Cardiac septum (tissue), 1 donor: ENCODE measurements around the gene CACNA2D4. TPM values are rescaled to one million over a fixed set of nuclear protein-coding genes. Genes with fewer than 3 reads are reported as not detected.

Experiments used
- DNase-seq: peaks from one replicate; pipeline ENCODE4 v3.0.0-alpha.2; 2020; ENCODE audit warnings: low spot score
- intact Hi-C: fragments of 100-400 bp; cut with DNase I; formaldehyde crosslinking; loops from one replicate; pipeline ENCODE4 v1.14.0; 2022
- total RNA-seq: library from RNA; stranded (reverse); fragmentation: NEBNext Ultra II Directional; extraction: Animal tissue kit (Norgen Biotek cat#: 25700); gene quantifications from one replicate; pipeline ENCODE4 v1.2.1, GENCODE V29; 2021
- donor health status: DM: no; HTN: no; CAD: no.

The CACNA2D4 gene
- total RNA-seq, 1 donor from 2014 or later = 0.89 TPM

DNA sequence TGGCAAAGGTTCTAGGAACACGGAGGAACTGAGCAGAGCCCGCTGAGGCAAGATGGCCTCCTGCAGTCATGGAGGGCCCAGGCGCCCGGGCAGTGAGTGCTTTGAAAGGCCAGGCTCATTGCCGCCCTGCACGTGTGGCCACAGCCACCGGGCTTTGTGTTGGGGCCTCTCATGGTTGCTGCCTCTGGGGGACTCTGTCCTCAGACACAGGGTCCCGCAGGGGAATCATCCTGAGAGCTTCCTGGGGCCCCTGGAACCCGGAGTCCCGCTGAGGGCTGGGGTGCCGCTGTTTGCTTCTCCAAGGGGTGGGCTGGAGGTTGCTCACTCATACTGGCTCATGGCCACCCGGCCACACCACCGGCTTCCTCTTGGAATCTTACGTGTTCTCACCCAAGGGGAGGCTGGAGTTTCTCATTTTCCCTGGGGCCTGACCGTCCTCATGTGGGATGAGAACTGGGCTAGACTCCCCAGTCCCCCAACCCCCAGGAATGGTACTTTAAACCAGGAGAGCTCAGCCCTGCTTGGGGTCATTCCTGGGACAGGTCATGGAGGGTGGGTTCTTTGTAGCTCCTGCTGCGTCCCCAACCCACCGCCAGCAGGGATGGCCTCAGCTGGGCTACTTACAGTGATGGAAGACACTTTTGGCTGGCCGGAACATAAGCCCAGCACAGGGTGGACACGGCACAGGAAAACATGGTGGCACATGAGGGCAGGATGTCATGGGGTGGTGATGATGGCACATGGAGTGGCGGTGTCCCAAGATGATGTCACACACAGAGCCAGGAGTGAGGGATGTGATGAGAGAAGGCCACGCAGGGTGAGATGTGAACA, 119.2 kb downstream of the CACNA2D4 start:
- DNase-seq = no peak
- intact Hi-C loops = loop anchor here (5.0 to 10.0 kb wide), 2 partner anchors 238 to 486 kb away; no protein-coding TSS in a partner anchor

DNA sequence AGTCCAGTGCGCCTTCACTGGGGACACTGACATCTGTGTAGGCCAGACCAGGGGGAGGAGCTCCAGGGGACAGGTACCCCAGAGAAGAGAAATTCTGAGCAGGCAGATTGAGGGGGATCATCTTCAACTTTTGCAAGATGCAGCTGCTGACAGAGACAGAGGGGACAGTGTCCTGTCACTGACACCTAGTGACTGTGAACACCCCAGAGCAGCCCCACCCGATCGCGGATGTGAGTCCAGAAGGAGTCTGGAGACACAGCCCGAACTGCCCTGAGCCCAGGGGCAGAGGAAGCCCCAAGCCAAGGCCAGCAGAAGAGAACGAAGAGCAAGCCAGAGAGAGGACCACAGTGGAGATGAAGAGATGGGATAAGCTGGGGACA, 119.8 kb downstream of the CACNA2D4 start:
- no peak for DNase-seq
- intact Hi-C loops = loop anchor here (5.0 to 10.0 kb wide), 2 partner anchors 239 to 486 kb away; no protein-coding TSS in a partner anchor

DNA sequence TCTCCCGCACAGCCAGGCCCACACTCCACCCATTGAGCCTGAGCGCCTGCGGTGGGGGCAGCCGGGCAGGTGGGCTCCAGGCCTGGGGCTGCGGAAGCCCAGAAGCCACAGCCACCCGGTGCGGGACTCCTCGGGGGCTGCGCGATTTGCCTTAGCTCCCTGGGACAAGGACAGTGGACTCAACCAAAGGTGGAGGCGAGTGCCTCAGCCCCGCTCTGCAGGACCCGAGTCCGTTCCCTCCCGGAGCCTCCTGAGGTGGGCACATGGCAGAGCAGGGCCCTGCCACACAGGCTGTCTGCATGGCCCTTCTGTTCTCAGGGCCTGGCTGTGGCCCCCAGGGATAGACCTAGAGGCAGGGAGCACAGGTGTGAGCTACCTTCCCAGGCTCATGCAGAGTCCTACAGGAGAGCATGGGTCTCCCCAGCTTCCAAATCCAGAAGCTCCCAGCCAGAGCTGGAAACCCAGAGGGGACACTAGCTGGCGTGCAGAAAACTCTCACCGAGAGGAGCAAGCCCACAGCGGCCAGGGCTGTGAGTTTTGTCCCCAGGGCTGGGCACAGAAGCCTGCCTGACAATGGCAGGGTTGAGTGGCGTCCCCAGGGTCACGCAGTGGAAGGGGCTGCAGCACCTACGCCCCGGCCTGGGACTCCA, 120.3 kb downstream of the CACNA2D4 start:
- DNase-seq = no peak
- intact Hi-C loops = loop anchor here (5.0 to 10.0 kb wide), 2 partner anchors 239 to 487 kb away; no protein-coding TSS in a partner anchor

DNA sequence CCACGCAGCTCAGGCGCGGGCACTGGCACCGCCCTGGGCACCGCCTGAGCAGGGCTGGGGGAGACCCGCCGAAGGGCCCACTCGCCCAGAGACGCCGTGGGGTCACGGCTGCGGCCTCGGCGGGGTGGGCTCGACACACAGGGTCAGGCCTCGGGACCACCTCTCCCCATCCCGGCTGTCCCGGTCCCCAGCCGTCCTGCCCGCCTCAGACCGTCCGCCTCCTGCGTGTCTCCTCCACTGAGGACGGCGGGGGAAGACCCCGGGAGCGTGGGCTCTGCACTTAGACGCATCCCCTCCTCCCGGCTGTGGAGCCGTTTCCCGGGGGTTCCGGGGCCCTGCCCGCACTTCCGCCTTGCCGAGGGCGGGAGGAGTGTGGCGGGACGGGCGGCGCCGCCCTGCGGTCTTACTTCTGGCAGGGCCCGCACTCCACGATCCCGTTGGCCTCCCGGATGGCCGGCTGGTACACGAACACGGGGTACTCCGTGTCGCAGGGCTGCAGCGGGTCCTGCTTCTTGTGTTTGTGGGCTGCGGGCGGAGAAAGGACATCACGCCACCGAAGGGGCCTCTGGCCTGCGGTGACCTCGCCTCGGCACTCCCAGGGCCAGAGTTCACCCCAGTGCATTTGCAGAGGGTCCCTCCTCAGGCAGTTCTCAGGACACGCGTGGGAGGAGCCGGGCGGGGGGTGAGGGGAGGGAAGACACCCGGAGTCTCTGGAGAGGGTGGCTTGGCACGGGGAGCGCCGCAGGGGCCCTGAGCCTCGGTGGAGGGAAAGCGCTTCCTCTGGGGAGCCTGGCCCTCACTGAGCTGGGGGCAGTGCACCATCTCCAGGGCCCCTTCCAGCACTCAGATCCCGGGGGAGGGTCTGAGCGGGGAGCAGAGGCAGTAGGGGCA, 121.2 kb downstream of the CACNA2D4 start:
- DNase-seq = peak; percentile 91
- intact Hi-C loops = loop anchor here (5.0 to 10.0 kb wide), 2 partner anchors 240 to 488 kb away; no protein-coding TSS in a partner anchor

DNA sequence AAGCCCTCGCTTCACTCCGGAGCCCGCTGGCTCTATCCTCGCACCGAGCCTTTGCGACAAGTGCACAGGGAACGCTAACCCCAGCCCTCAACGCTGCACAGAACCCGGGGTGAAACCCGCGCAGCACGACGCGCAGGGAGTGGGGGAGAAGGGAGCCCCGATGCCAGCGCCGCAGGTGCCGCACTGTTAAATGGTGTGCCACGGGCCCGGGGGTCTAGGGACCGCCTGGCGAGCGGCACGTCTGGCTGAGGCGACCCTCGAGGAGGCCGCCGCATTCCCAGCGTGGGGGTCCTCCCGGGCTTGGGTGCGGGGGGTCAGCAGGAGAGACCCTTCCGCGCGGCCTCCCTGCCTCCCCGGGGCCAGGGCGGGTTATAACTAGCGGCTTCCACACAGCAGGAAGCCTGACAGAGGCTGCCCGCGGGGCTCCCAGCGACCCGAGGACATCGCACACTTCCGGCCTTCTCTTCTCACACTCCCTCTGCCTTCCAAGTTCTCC, 121.9 kb downstream of the CACNA2D4 start:
- DNase-seq = no peak
- intact Hi-C loops = loop anchor here (1.0 to 10.0 kb wide), 3 partner anchors 144 to 488 kb away; no protein-coding TSS in a partner anchor

DNA sequence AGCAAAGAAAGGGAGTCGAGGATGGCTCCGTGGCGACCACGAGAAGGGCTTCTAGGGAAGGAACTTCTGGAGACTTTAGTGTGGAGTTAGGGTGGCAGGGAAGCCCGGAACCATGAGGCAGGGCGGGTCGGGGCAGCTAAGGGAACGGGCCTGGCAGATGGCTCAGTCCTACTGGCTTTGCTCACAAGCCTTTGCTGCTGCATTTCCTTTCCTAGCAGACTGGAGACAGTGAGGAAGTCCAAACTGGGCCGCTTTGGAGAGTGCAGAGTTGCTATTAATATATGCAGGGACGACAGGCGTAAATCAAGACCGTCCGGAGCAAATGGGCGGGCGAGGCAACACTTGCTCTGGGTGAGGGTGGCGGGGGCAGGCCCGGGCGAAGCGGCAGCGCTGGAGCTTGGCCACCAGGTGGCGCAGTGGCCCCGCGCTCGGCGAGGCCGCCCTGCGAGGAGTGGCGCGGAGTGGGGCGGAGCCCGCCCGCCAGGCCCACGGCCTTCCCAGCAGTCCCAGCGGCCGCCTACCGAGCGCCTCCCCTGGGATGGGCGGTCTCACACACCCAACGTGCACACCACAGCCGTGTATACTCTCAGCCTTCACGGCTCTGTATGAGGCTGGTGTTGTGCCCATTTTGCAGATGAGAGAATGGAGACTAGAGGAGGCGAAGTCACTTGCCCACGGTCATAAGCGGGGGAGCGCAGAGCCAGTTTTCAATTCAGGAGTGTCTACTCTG, 122.5 kb downstream of the CACNA2D4 start:
- intact Hi-C loops = loop anchor here (1.0 to 10.0 kb wide), 3 partner anchors 144 to 489 kb away; no protein-coding TSS in a partner anchor
- peak; percentile 97 for DNase-seq

DNA sequence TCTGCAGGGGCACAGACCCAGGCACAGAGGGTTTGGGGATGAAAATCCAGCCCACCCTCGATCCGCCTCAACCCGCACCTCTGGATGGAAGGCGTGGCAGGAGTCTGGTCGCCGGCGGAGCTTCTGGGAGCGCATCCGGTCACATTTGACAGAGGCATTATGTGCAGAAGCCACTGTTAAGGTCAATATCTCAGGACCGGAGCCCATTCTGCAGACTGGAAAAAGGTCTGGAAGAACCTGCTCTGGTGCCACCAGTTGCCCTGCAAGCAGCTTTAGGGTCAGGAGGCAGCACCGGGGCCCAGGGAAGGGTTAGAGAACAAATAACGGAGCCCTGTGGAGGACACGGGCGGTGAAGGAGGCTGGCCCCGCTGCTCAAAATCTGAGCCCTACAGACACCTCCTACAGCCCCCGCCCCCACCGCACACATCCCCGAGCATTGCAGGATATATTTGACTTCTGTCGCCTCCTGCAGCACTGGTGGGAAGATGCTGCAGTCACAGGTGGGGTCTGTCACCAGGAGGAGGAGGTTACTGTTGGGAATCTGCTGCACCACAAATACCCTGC, 123.1 kb downstream of the CACNA2D4 start:
- no peak for DNase-seq
- intact Hi-C loops = loop anchor here (5.0 to 10.0 kb wide), 2 partner anchors 242 to 489 kb away; no protein-coding TSS in a partner anchor

DNA sequence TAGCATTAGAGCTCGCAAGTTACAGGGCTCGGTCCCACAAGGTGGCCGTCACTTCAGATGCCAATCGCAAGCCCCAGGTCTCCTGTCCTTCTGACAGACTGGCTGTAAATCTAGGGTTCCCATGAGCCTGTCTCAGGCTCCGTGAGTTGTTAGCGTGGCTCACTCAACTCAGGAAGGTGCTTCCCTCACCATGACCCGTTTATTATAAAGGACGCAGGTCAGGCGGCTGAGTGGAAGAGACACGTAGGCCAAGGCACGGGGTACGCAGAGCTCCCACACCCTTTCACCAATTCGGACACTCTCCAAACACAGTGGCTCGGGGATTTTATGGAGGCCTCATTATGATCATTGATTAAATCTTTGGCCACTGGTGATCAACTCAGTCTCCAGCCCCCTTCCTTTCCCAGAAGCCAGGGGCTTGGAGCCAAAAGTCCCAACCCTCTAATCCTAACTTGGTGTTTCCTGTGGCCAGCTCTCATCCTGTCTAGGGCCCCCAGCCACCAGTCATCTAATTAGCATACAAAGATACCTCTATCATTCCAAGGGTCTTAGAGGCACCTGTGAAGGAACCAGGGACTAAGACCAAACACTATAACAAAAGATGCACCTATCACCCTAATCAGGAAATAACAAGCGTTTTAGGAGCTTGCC, 123.9 kb downstream of the CACNA2D4 start:
- intact Hi-C loops = loop anchor here (5.0 to 10.0 kb wide), 2 partner anchors 243 to 490 kb away; no protein-coding TSS in a partner anchor
- no peak for DNase-seq

DNA sequence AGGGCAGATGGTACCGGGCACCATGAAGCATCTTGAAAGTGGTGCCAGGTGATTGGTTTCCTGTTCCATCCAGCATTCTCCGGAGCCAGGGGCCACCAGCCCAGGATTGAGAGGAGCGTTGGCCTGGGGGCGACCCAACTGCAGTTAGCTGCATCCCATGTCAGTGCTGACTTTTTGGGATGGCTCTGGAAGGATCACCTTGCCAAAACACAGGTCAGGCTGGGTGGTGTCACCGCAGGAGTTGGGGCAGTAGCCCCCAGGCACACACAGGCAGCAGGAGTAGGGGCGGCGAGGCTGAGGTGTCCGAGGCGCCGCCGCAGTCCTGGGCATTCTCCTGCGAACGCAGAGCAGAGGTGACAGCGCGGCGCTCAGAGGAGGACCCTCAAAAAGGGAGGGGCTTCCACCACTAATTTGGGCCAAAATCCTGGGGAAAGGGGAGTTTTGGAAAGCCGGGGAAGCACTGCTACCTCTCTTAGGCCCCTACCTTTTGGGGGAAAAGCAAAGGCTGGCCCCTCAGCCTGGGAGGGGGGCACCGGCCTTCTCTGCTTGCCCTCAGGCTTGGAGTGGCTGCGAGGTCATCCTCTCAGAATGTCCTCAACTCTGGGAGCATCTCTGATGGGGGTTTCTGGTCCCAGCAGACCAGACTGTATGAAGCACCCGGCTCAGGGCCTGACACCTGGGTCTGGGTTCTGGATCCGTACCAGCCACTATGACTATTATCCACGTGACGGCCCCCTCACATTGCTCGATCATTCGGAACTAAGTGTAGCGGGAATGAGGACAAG, 124.8 kb downstream of the CACNA2D4 start:
- no peak for DNase-seq
- intact Hi-C loops = loop anchor here (10.0 kb wide), 1 partner anchor 491 kb away; no protein-coding TSS in a partner anchor

DNA sequence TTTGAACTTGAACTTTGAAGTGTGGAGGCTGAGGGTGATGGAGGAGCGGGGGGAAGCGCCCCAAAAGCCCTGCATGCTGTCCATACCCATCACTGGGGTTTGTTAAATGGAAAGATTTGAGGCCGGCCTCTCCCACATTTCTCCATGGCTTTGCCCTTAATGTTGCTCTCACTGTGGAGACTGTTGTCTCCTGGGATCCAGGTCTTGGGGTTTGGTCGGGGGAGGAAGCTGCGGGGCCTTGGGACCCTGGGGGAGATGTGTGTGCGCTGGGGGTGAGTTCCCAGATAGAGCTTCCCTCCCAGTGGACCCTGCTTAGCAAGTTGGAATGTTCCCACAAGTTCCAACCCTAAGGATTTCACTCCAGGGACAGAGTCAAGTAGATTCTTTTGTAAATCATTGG, 126.0 kb downstream of the CACNA2D4 start:
- no peak for DNase-seq
- intact Hi-C loops = loop anchor here (10.0 kb wide), 1 partner anchor 492 kb away; no protein-coding TSS in a partner anchor

DNA sequence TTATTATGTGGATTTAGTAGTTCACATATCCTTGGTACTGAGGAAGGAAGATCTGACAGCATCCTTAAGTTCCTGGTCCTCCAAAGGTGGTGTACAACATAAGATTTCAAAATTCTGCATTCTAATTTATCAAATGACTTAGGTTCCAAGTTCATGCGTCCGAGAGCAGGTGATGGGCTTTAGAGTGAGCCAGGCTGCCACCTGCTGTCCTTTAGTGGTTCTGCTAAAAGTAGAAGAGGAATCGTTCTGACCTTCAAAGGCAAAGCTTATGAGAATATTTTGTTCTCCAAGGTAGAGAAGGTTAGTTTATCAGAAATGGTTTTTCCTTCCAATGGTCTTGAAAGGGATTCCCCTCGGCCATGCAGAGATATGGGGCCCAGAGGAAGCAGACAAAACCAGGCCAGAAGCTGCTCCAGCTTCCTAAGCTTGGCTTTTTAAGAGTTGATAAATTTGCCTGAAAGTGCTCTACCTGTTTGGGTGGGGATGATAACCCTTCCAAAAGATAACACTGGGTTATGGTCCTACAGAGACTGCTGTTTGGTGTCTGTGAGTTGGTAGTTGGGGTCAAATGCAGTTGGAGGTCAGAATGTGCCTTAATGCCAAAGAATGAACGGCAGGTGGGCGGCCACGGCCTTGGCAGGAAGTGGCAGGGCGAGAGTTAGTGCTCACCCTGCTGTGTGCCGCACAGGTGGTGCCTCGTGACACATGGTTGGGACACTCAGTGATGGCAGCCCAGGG, 127.2 kb downstream of the CACNA2D4 start:
- DNase-seq = no peak
- intact Hi-C loops = loop anchor here (1.0 to 10.0 kb wide), 2 partner anchors 140 to 494 kb away; no protein-coding TSS in a partner anchor

DNA sequence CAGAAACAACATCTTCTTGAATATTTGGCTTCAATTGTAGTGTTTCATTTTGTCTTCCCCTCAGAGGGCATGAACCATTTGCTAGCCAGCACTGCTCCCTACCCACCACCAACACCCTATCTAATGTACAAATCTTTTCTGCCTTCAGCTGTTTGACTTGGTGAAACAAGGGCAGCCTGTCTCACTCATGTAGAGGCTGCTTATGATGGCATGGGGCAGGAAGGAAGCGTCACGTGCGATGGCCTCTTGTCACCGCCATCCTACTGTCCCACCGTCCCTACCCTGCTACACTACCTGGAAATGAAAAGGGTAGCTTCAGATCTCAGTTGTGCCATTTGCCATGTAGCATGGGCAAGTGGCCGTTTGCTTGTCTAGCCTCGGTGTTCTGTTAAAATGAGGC, 128.0 kb downstream of the CACNA2D4 start:
- intact Hi-C loops = loop anchor here (10.0 kb wide), 1 partner anchor 494 kb away; no protein-coding TSS in a partner anchor
- DNase-seq = no peak

DNA sequence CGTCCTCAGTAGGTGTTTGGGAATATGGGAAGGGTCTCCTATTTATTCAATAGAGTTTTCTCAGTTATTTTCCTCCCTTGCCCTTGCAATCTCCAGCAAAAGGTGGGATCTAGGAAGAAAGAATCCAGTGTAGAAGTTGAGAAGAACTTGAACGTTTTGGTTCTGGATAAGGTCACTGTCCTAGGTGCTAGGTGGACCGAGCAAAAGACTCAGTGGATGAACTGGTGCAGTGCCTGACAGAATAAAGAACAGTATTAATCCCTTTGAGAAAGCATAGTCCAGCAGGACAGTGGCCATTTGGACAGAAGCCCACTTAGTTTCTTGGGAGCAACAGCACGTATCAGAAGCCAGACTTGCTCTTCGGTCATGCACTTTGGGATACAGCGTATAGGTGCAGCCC, 130.7 kb downstream of the CACNA2D4 start:
- no peak for DNase-seq

DNA sequence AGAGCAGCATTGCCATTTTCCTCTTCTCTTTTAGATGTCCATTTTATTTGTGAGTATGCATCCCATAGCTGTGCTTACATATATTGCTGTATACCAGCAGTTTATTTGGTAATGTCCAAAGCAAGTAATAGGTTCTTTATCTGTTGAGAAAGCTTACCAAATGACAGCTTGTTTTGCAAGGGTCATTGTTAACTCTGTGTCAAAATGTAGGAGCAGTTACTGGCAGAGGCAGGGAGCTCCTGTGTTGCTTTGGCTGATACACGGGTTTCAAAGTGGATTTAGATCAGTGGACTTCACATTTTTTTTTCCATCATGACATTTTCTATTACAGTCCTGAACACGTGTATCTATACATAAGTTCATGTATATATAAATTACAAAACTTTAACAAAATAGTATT, 136.2 kb downstream of the CACNA2D4 start:
- intact Hi-C loops = no loop called here
- DNase-seq = no peak

More for the DNA sequence above, 130.7 kb downstream of the CACNA2D4 start:
- intact Hi-C loops = no loop called here

DNA sequence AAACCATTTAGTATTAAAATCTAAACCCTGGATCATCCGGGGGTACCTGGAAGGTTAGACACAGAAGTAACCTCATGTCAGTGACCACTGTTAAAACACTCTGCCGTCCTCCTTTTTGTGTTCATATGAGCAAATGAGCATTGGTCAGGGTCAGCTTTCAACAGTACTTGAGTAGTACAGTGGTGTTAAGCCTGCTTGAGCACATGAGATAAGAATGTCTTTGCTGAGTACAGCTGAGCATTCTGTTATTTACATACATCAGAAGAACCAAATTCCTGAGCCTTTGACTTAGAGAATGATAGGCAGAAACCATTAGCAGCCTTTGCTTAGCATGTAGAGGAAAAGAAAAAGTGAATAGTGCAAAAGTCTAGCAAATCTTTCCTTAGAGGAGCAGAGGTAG, 136.7 kb downstream of the CACNA2D4 start:
- DNase-seq = no peak
- intact Hi-C loops = no loop called here

DNA sequence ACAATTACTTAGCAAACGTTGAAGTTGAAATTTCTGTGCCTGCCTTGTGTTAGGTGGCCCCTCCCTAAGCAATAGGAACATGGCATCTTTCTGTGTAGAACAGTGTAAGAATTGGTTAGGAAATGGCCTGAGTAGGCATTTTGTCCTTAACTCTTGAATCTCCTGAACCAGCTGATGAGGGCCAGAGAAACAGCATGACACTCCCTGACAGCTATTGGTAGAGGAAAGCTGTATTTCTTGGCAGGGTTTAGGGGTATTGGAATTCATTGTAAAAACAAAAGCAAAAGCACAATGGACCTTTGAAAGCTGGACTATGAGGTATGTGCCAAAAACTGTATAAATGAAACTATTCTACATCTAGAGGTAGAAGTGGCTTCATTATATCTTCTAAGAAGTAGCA, 138.7 kb downstream of the CACNA2D4 start:
- intact Hi-C loops = no loop called here
- DNase-seq = no peak
